HT1080 (cell line): ENCODE measurements around the gene PHYHIPL. TPM values are rescaled to one million over a fixed set of nuclear protein-coding genes. Genes with fewer than 3 reads are reported as not detected.
A peak's percentile ranks its signal among the peaks of the same experiment; 100 is the strongest.

Experiments
- DNase-seq: peaks from one replicate; pipeline ENCODE4 v3.0.0-alpha.2; 2015; ENCODE audit warnings: low read depth
- total RNA-seq: library from RNA; depleted of rRNA; stranded (reverse); fragments of >200 nt; shearing (Covaris generic); gene quantifications from 2 replicates; pipeline ENCODE4 v1.2.3, GENCODE V29; 2014

Gene PHYHIPL
- total RNA-seq, 1 experiment from 2014 or later: not detected

GRCh38 chr10:59252491-59252890, 76.0 kb downstream of the PHYHIPL start:
- DNase-seq: no peak

- DNase-seq: no peak
These were observed 79.0 kb downstream of the PHYHIPL start for GRCh38 chr10:59255463-59255862.

- DNase-seq: no peak
These were observed 80.8 kb downstream of the PHYHIPL start for GRCh38 chr10:59257224-59257623.

- DNase-seq: no peak
These were observed 82.4 kb downstream of the PHYHIPL start for GRCh38 chr10:59258890-59259289.

GRCh38 chr10:59265141-59265540, 88.7 kb downstream of the PHYHIPL start:
- no peak for DNase-seq

- no peak for DNase-seq
These were observed 89.9 kb downstream of the PHYHIPL start for GRCh38 chr10:59266321-59266720.

- DNase-seq: no peak
These were observed 92.0 kb downstream of the PHYHIPL start for GRCh38 chr10:59268460-59268859.

GRCh38 chr10:59269651-59270050, 93.2 kb downstream of the PHYHIPL start:
- DNase-seq: no peak

GRCh38 chr10:59270492-59270891, 94.0 kb downstream of the PHYHIPL start:
- no peak for DNase-seq

- no peak for DNase-seq
These were observed 94.7 kb downstream of the PHYHIPL start for GRCh38 chr10:59271160-59271559.

- DNase-seq: no peak
These were observed 95.6 kb downstream of the PHYHIPL start for GRCh38 chr10:59272061-59272460.

- DNase-seq: no peak
These were observed 97.0 kb downstream of the PHYHIPL start for GRCh38 chr10:59273445-59273844.

GRCh38 chr10:59276133-59276532, 99.7 kb downstream of the PHYHIPL start:
- DNase-seq: no peak

GRCh38 chr10:59276919-59277318, 100.5 kb downstream of the PHYHIPL start:
- DNase-seq: no peak

GRCh38 chr10:59279476-59279875, 103.0 kb downstream of the PHYHIPL start:
- no peak for DNase-seq

- no peak for DNase-seq
These were observed 103.6 kb downstream of the PHYHIPL start for GRCh38 chr10:59279991-59280505.

GRCh38 chr10:59281861-59282260, 105.4 kb downstream of the PHYHIPL start:
- DNase-seq: no peak

GRCh38 chr10:59283456-59284091, 107.1 kb downstream of the PHYHIPL start:
- no peak for DNase-seq

GRCh38 chr10:59284118-59284975, 107.9 kb downstream of the PHYHIPL start:
- peak; percentile 63 for DNase-seq

GRCh38 chr10:59285073-59285472, 108.6 kb downstream of the PHYHIPL start:
- DNase-seq: no peak

GRCh38 chr10:59285848-59286247, 109.4 kb downstream of the PHYHIPL start:
- no peak for DNase-seq

- peak; percentile 23 for DNase-seq
These were observed 111.3 kb downstream of the PHYHIPL start for GRCh38 chr10:59287587-59288255.
